NCI-H2107 treated with DMSO at 0.1 percent for 48 hours (cell line): ENCODE results near the gene NUP43.
"Not testable (repeated sequence)": the region's sequence is repeated elsewhere in the genome, so short reads cannot be mapped to it uniquely, and the experiment has no call there.

Experiments used
- DNase-seq: peaks from one replicate; lab custom pipeline; 2025; ENCODE audit not compliant: unreplicated experiment; lab: John Stamatoyannopoulos, UW

Gene NUP43

GRCh38 chr6:149694921-149695320 lies 51.4 kb downstream of the NUP43 start:
- no peak for DNase-seq

GRCh38 chr6:149691201-149691600 lies 55.1 kb downstream of the NUP43 start:
- DNase-seq = no peak

GRCh38 chr6:149686230-149686629 lies 60.1 kb downstream of the NUP43 start:
- no peak for DNase-seq

DNA sequence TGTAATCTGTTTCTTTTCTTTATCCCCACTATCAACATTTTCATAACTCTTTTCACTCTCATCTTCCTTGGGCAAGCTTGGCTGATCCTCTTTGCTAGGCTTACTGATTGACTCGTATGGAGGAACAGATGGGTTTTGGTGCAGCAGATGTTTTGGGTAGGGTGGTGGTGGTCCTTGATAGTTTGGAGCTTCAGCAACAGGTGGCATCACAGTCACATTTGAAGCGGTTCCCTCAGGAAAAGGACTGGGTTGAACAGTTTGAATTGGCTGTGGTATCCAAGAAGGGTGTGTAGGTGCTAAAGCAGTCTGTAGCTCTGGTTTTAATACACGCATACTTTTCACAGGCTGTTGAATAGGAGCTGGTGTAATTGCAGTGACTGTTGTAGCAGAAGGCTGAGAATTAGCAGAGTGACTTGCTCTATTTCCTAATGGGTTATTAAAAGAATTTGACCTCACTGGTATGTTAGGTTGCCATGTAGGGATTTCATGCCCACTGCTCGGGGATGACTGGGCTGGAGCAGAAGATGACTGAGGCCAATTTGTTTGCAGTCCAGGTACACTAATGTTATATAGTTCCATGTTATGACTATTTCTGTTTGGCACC lies 63.0 kb downstream of the NUP43 start:
- no peak for DNase-seq

DNA sequence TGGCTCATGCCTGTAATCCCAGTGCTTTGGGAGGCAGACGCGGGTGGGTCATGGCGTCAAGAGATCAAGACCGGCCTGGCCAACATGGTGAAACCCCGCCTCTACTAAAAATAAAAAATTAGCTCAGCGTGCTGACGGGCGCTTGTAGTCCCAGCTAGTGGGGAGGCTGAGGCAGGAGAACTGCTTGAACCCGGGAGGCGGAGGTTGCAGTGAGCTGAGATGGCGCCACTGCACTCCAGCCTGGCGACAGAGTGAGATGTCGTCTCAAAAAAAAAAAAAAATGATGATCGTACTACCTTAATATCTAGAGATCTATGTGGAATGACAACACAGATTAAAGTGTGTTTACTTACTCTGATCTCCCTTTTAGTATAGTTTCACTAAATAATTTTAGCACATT lies 64.5 kb downstream of the NUP43 start:
- DNase-seq = not testable (repeated sequence)

- DNase-seq = no peak
Observed at GRCh38 chr6:149681209-149681608, 65.1 kb downstream of the NUP43 start.

DNA sequence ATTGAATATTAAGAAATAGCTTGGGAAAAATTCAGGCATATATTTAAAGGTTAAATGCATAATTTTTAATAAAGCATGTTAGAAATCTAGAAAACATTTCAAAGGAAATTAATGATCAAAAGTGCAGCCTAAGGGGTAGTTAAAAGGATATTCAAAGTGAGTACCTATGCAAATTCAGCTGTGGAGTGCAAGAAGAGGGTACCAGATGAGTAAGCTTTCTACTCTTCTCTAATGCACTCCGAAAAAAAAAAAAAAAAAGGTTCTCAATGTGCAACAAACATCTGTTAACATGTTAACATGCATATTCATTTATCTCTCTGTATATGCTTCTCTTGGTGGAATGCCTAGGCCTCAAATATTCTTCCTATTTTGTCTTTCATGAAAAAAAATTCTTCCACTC lies 65.8 kb downstream of the NUP43 start:
- DNase-seq = no peak
